22Rv1 (cell line): ENCODE measurements around the gene RASL11A.

Experiments
- CTCF ChIP-seq: fragments of 450-650 bp; IDR thresholded peaks from 2 replicates; pipeline ENCODE4 v1.5.1; 2017; ENCODE audit warnings: mild to moderate bottlenecking
- ZFX ChIP-seq: fragments of 450-650 bp; IDR thresholded peaks from 2 replicates; pipeline ENCODE4 v1.6.1; 2017; ENCODE audit warnings: antibody characterized with exemption, borderline replicate concordance

DNA sequence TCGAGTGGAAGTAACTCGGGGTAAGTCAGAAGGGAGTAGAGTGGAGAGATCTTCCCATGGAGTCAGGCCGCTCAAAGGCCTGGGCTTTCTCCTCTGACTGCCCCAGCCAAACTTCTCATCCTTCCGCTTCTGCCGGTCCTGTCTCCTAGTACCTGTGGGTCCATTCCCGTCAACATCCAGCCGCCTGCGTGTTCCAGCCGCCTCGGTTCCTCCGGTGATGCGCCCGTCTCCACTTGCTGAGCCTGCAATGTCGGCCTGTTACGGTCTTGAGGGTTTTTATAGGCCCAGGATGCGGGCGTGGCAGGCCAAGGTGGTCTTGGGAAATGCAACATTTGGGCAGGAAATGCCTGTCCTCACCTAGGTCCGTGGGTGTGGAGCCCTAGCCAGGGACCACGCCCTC, 38.3 kb downstream of the RASL11A start:
- TF ChIP-seq CTCF (no peak), ZFX (no peak)
